Fibroblast of the aortic adventitia (primary cell): ENCODE results near the gene KRT83. TPM values are rescaled to one million over a fixed set of nuclear protein-coding genes. Genes with fewer than 3 reads are reported as not detected.

Source experiments
- DNase-seq: peaks from one replicate; pipeline ENCODE4 v3.0.0-alpha.2; 2010; ENCODE audit warnings: low read depth
- H3K4me3 ChIP-seq: 2 replicates; pipeline ENCODE4 v1.5.1; 2011; ENCODE audit warnings: low read depth, mild to moderate bottlenecking, control low read depth, low read length, moderate library complexity
- CTCF ChIP-seq: IDR thresholded peaks from 2 replicates; pipeline ENCODE4 v1.5.1; 2011; ENCODE audit warnings: mild to moderate bottlenecking, low read length, control low read depth, inconsistent platforms; ENCODE audit not compliant: insufficient read depth
- total RNA-seq: library from RNA; depleted of rRNA; stranded (reverse); fragments of >200 nt; gene quantifications from 2 replicates; pipeline ENCODE4 v1.2.3, GENCODE V29; 2012; ENCODE audit warnings: low replicate concordance

KRT83 gene
- total RNA-seq, 1 donor: not detected

- DNase-seq: no peak
- TF ChIP-seq CTCF: no peak
- H3K4me3 ChIP-seq: no peak overlapping the region
These were observed 50.6 kb downstream of the KRT83 start for GRCh38 chr12:52270541-52271070.

- no peak for TF ChIP-seq CTCF
- peak; percentile 31 for DNase-seq
- no peak overlapping the region for H3K4me3 ChIP-seq
These were observed 53.0 kb downstream of the KRT83 start for GRCh38 chr12:52268212-52268611.

- no peak for TF ChIP-seq CTCF
- H3K4me3 ChIP-seq: no peak overlapping the region
- no peak for DNase-seq
These were observed 53.5 kb downstream of the KRT83 start for GRCh38 chr12:52267699-52268098.

GRCh38 chr12:52267266-52267665 is 53.9 kb downstream of the KRT83 start:
- no peak for DNase-seq
- no peak for TF ChIP-seq CTCF
- no peak overlapping the region for H3K4me3 ChIP-seq

GRCh38 chr12:52266514-52266913 is 54.7 kb downstream of the KRT83 start:
- no peak for DNase-seq
- no peak for TF ChIP-seq CTCF
- H3K4me3 ChIP-seq: no peak overlapping the region

- no peak for DNase-seq
- H3K4me3 ChIP-seq: no peak overlapping the region
- no peak for TF ChIP-seq CTCF
These were observed 56.8 kb downstream of the KRT83 start for GRCh38 chr12:52264435-52264825.

Other genes starting within 250 kb of the KRT83 start
- gene SMIM41, start 241.7 kb downstream of the KRT83 start, total RNA-seq: 0.27 and 0.98 TPM in 2 replicates
- 0.25 and 0.36 TPM in 2 replicates for gene KRT80, start 129.4 kb downstream of the KRT83 start, total RNA-seq
- gene KRT7, start 88.2 kb downstream of the KRT83 start, total RNA-seq: 1.4 and 20.0 TPM in 2 replicates
- gene KRT86, start 46.8 kb downstream of the KRT83 start, total RNA-seq: not detected in 2 replicates
- gene KRT81, start 29.9 kb downstream of the KRT83 start, total RNA-seq: not detected in 2 replicates
- not detected in 2 replicates for gene KRT85, start 46.1 kb upstream of the KRT83 start, total RNA-seq
- gene KRT84, start 64.3 kb upstream of the KRT83 start, total RNA-seq: not detected in 2 replicates
- not detected in 2 replicates for gene KRT82, start 84.9 kb upstream of the KRT83 start, total RNA-seq
- not detected in 2 replicates for gene KRT75, start 113.0 kb upstream of the KRT83 start, total RNA-seq
- gene KRT6B, start 130.7 kb upstream of the KRT83 start, total RNA-seq: not detected in 2 replicates
- not detected in 2 replicates for gene KRT6C, start 152.4 kb upstream of the KRT83 start, total RNA-seq
- not detected in 2 replicates for gene KRT6A, start 171.9 kb upstream of the KRT83 start, total RNA-seq
- not detected in 2 replicates for gene KRT5, start 199.0 kb upstream of the KRT83 start, total RNA-seq
- gene KRT71, start 231.7 kb upstream of the KRT83 start, total RNA-seq: not detected in 2 replicates